A549 (cell line): ENCODE data around the gene NACA. TPM values are rescaled to one million over a fixed set of nuclear protein-coding genes. Genes with fewer than 3 reads are reported as not detected.
A peak's percentile ranks its signal among the peaks of the same experiment; 100 is the strongest.

Source experiments
- ATAC-seq, 2 experiments: fragments of 200-7000 bp in 1 of 2; fragments of >200 bp in 1 of 2; cut with Nextera tagmentation in 1 of 2; cut with Tn5 transposase in 1 of 2; 3 replicates each; pipeline versions ENCODE4 v1.8.0 to v1.9.1; 2018 to 2020; ENCODE audit warnings: mild to moderate bottlenecking in 1 of 2, moderate library complexity in 1 of 2
- CTCF ChIA-PET: fragments of 300-600 bp; sonication (Branson Sonifier 250); formaldehyde crosslinking; extraction: SDS; loops from one replicate; lab custom pipeline; 2021; ENCODE audit warnings: antibody characterized with exemption, inconsistent platforms; lab: Yijun Ruan, JAX
- POLR2A ChIA-PET: fragments of 350-600 bp; formaldehyde crosslinking; extraction: SDS; loops from one replicate; lab custom pipeline; 2021; ENCODE audit warnings: antibody characterized with exemption, inconsistent platforms; lab: Yijun Ruan, JAX
- DNase-seq, 2 experiments: peaks; one replicate each; pipeline versions ENCODE4 v3.0.0 to v3.0.0-alpha.2; 2011 to 2016; ENCODE audit warnings: low read depth in 1 of 2, low spot score in 1 of 2
- FAIRE-seq: peaks from 2 replicates; lab custom pipeline; 2011; peaks lifted over from hg19 to GRCh38; lab: Jason Lieb, UNC
- H3K27ac ChIP-seq, 2 experiments: fragments of >200 bp; sonication (Bioruptor Twin); formaldehyde crosslinking; 3 replicates each; pipeline ENCODE4 v1.5.1; 2016 to 2017
- H3K4me1 ChIP-seq: fragments of >200 bp; sonication (Bioruptor Twin); formaldehyde crosslinking; 3 replicates; pipeline ENCODE4 v1.6.1; 2016
- H3K4me2 ChIP-seq: fragments of >200 bp; sonication (Bioruptor Twin); formaldehyde crosslinking; 3 replicates; pipeline ENCODE4 v1.6.1; 2016
- H3K4me3 ChIP-seq: fragments of >200 bp; sonication (Bioruptor Twin); formaldehyde crosslinking; 3 replicates; pipeline ENCODE4 v1.5.1; 2016
- H3K9me3 ChIP-seq: fragments of >200 bp; sonication (Bioruptor Twin); formaldehyde crosslinking; 3 replicates; pipeline ENCODE4 v1.6.1; 2016
- BHLHE40 ChIP-seq: IDR thresholded peaks from 2 replicates; pipeline ENCODE4 v1.6.1; 2012; ENCODE audit warnings: low read depth, low read length, inconsistent platforms
- CBX8 ChIP-seq: fragments of 200-600 bp; sonication (generic); IDR thresholded peaks from 2 replicates; pipeline ENCODE4 v1.6.1; 2016
- CEBPB ChIP-seq, 2 experiments: fragments of >200 bp in 1 of 2; sonication (Bioruptor Twin) in 1 of 2; formaldehyde crosslinking in 1 of 2; IDR thresholded peaks; 2 replicates each; pipeline ENCODE4 v1.6.1; 2012 to 2016
- CHD4 ChIP-seq: fragments of 200-600 bp; sonication (generic); IDR thresholded peaks from 2 replicates; pipeline ENCODE4 v1.6.1; 2016; ENCODE audit warnings: antibody characterized with exemption, mild to moderate bottlenecking, borderline replicate concordance
- ESRRA ChIP-seq: fragments of 150-350 bp; IDR thresholded peaks from 2 replicates; pipeline ENCODE4 v1.6.1; 2014; ENCODE audit warnings: mild to moderate bottlenecking, low read length, borderline replicate concordance
- FOSL2 ChIP-seq, 2 experiments: fragments of 450-650 bp in 1 of 2; fragments of >200 bp in 1 of 2; sonication (Bioruptor Twin) in 1 of 2; formaldehyde crosslinking; IDR thresholded peaks; 2 replicates each; pipeline versions ENCODE4 v1.5.0 to v1.6.1; 2016 to 2020; ENCODE audit warnings: mild to moderate bottlenecking in 1 of 2, moderate library complexity in 1 of 2
- FOXS1 ChIP-seq: fragments of 250-450 bp; sonication (Bioruptor Pico); IDR thresholded peaks from 2 replicates; pipeline ENCODE4 v1.5.0; 2020; ENCODE audit warnings: mild to moderate bottlenecking, moderate library complexity
- JUN ChIP-seq, 2 experiments: fragments of >200 bp; sonication (Bioruptor Twin); formaldehyde crosslinking; IDR thresholded peaks; 2 replicates in 1 of 2; 3 replicates in 1 of 2; pipeline ENCODE4 v1.6.1; 2016 to 2017
- KDM5A ChIP-seq: fragments of 200-600 bp; sonication (generic); IDR thresholded peaks from 2 replicates; pipeline ENCODE4 v1.6.1; 2016; ENCODE audit warnings: antibody characterized with exemption, mild to moderate bottlenecking
- MAFK ChIP-seq: fragments of 450-650 bp; IDR thresholded peaks from 2 replicates; pipeline ENCODE4 v1.6.1; 2014; ENCODE audit not compliant: partially characterized antibody
- MAZ ChIP-seq: fragments of 150-350 bp; IDR thresholded peaks from 2 replicates; pipeline ENCODE4 v1.6.1; 2014; ENCODE audit warnings: antibody characterized with exemption, low read depth, low read length, borderline replicate concordance
- NPAS2 ChIP-seq: fragments of 250-450 bp; sonication (Bioruptor Pico); IDR thresholded peaks from 2 replicates; pipeline ENCODE4 v1.8.0; 2022; ENCODE audit warnings: mild to moderate bottlenecking, moderate library complexity, borderline replicate concordance
- NR3C1 ChIP-seq: fragments of >200 bp; sonication (Bioruptor Twin); formaldehyde crosslinking; IDR thresholded peaks from 3 replicates; pipeline ENCODE4 v1.6.1; 2017
- POLR2A ChIP-seq: IDR thresholded peaks from 2 replicates; pipeline ENCODE4 v1.6.1; 2012; ENCODE audit warnings: mild to moderate bottlenecking, low read length
- RARB ChIP-seq: fragments of 250-450 bp; sonication (Bioruptor Pico); IDR thresholded peaks from 2 replicates; pipeline ENCODE4 v1.8.0; 2021; ENCODE audit warnings: mild to moderate bottlenecking, moderate library complexity
- RNF2 ChIP-seq: fragments of 200-600 bp; sonication (generic); IDR thresholded peaks from 2 replicates; pipeline ENCODE4 v1.6.1; 2016; ENCODE audit warnings: low read depth, mild to moderate bottlenecking, antibody characterized with exemption, moderate library complexity, borderline replicate concordance
- SMC3 ChIP-seq: fragments of >200 bp; sonication (Bioruptor Twin); formaldehyde crosslinking; IDR thresholded peaks from 3 replicates; pipeline ENCODE4 v1.6.1; 2018; ENCODE audit warnings: inconsistent platforms
- TFCP2L1 ChIP-seq: fragments of 250-450 bp; sonication (Bioruptor Pico); IDR thresholded peaks from 2 replicates; pipeline ENCODE4 v1.5.0; 2021; ENCODE audit warnings: mild to moderate bottlenecking
- TP53 ChIP-seq: fragments of 250-450 bp; sonication (Bioruptor Pico); IDR thresholded peaks from 2 replicates; pipeline ENCODE4 v1.5.0; 2021; ENCODE audit warnings: mild to moderate bottlenecking, moderate library complexity
- ZFP36 ChIP-seq: fragments of 450-650 bp; IDR thresholded peaks from 2 replicates; pipeline ENCODE4 v1.6.1; 2014; ENCODE audit warnings: borderline replicate concordance; ENCODE audit not compliant: partially characterized antibody
- WGBS: methylation state at CpG from one replicate; pipeline ENCODE4 v1.1.6; 2017; ENCODE audit errors: missing lambda C conversion rate; 5-methylcytosine and 5-hydroxymethylcytosine counted together
- polyA plus RNA-seq, 4 experiments: library from polyadenylated mRNA; depleted of rRNA in 3 of 4; stranded (reverse); fragments of >200 nt; fragmentation: RNase III in 1 of 4; extraction: RNeasy Plus Mini Kit Qiagen cat#74134 plus additional on column Dnase treatment in 1 of 4; gene quantifications; 2 replicates in 3 of 4; 3 replicates in 1 of 4; pipeline ENCODE4 v1.2.3, GENCODE V29; 2011 to 2017
- TF ChIP-seq, protein P1 (sequence below): fragments of 150-350 bp; IDR thresholded peaks from 2 replicates; pipeline ENCODE4 v1.6.1; 2014; ENCODE audit warnings: low read depth, mild to moderate bottlenecking, low read length
- TF ChIP-seq, protein P2 (sequence below): IDR thresholded peaks from 2 replicates; pipeline ENCODE4 v1.6.1; 2012
- TF ChIP-seq, protein P3 (sequence below): fragments of 250-450 bp; sonication (Bioruptor Pico); IDR thresholded peaks from 2 replicates; pipeline ENCODE4 v1.5.0; 2021; ENCODE audit warnings: mild to moderate bottlenecking, moderate library complexity, borderline replicate concordance

Gene NACA
- polyA plus RNA-seq, 2 of the 4 experiments (the other 2 are of a cell fraction), result 1,560 to 2,331 TPM

DNA sequence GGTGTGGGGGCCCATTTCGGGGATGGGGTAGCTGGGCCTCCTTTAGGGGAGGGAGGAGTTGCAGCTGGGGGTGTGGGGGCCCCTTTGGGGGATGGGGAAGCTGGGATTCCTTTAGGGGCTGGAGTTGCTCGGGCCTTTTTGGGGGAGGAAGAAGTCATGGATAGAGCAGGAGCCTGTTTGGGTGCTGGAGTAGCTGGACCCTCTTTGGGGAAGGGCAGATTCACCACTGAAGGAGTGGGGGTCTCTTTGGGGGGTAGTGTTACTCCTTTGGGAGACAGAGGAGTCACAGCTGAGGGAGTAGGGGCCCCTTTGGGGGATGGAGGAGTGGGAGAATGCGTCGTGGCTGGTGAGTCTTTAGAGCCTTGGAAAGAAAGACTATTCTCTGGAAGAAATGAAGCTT lies 6.5 kb downstream of the NACA start:
- TF ChIP-seq, protein P1, sequence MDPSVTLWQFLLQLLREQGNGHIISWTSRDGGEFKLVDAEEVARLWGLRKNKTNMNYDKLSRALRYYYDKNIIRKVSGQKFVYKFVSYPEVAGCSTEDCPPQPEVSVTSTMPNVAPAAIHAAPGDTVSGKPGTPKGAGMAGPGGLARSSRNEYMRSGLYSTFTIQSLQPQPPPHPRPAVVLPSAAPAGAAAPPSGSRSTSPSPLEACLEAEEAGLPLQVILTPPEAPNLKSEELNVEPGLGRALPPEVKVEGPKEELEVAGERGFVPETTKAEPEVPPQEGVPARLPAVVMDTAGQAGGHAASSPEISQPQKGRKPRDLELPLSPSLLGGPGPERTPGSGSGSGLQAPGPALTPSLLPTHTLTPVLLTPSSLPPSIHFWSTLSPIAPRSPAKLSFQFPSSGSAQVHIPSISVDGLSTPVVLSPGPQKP, result no peak
- no peak for TF ChIP-seq NPAS2 (CRISPR knock-in tag)
- TF ChIP-seq, protein P2, sequence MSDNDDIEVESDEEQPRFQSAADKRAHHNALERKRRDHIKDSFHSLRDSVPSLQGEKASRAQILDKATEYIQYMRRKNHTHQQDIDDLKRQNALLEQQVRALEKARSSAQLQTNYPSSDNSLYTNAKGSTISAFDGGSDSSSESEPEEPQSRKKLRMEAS, result no peak
- TF ChIP-seq TP53 (CRISPR knock-in tag), result no peak
- TF ChIP-seq MAZ, result no peak
- no peak for TF ChIP-seq TFCP2L1
- TF ChIP-seq CEBPB (IDR thresholded peaks at IDR 0.05), result no peak
- no peak for TF ChIP-seq FOXS1
- TF ChIP-seq FOSL2 (IDR thresholded peaks at IDR 0.05), result no peak
- TF ChIP-seq FOSL2 (CRISPR knock-in tag; IDR thresholded peaks at IDR 0.05), result no peak
- no peak for TF ChIP-seq NR3C1
- TF ChIP-seq POLR2A, result no peak
- TF ChIP-seq CBX8, result no peak
- TF ChIP-seq MAFK, result no peak
- no peak for TF ChIP-seq ESRRA
- no peak for TF ChIP-seq ZFP36
- TF ChIP-seq SMC3, result no peak
- TF ChIP-seq RNF2, result no peak
- Histone ChIP-seq H3K4me3 (no peak overlapping the region), H3K4me2 (peak overlapping the region; percentile 11; the same call in 1 of the 3 replicates), H3K4me1 (peaks cover 62% of the 10 kb centered on the region), H3K9me3 (no peaks in the 10 kb centered on the region), H3K27ac (peak overlapping the region in 1 of 2 experiments; percentile 8; a peak in 1 of 6 replicates)
- ATAC-seq, result no peak
- ChIA-PET POLR2A (interaction anchor here (0.6 to 4.0 kb wide), 3 partner anchors 9 to 402 kb away, joined by 3 to 27 read pairs (median 5); partner anchors contain the start of gene PTGES3), CTCF (interaction anchor here (0.6 to 1.5 kb wide), 3 partner anchors 10 to 684 kb away, joined by 3 to 4 read pairs (median 4); no protein-coding TSS in a partner anchor)
- no peak for DNase-seq
- FAIRE-seq, result no peak
- 84% methylated on average over 3 of the region's 4 CpGs for WGBS

DNA sequence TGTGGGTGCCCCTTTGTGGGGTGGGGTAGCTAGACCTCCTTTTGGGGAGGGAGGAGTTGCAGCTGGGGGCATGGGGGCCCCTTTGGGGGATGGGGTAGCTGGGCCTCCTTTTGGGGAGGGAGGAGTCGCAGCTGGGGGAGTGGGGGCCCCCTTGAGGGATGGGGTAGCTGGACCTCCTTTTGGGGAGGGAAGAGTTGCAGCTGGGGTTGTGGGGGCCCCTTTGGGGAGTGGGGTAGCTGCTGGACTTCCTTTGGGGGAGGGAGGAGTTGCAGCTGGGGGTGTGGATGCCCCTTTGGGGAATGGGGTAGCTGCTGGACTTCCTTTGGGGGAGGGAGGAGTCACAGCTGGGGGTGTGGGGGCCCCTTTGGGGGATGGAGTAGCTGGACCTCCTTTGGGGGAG lies 7.0 kb downstream of the NACA start:
- no peak for DNase-seq
- H3K27ac ChIP-seq, result no peak overlapping the region
- FAIRE-seq, result no peak
- H3K9me3 ChIP-seq, result no peaks in the 10 kb centered on the region
- H3K4me1 ChIP-seq, result peaks cover 58% of the 10 kb centered on the region
- TF ChIP-seq KDM5A (no peak), JUN (IDR thresholded peaks at IDR 0.05) (no peak)
- TF ChIP-seq, all 56 proteins: peak for 0
- no peak for ATAC-seq
- Histone ChIP-seq H3K4me2 (no peak overlapping the region), H3K4me3 (no peak overlapping the region)
- CTCF ChIA-PET, result interaction anchor here (1.2 to 1.5 kb wide), 2 partner anchors 9 to 79 kb away, joined by 4 read pairs; no protein-coding TSS in a partner anchor
- POLR2A ChIA-PET, result interaction anchor here (0.6 to 4.0 kb wide), 4 partner anchors 8 to 402 kb away, joined by 3 to 27 read pairs (median 4); partner anchors contain the start of gene PTGES3
- WGBS, result no CpG with 5 or more reads among the region's 1 CpG

DNA sequence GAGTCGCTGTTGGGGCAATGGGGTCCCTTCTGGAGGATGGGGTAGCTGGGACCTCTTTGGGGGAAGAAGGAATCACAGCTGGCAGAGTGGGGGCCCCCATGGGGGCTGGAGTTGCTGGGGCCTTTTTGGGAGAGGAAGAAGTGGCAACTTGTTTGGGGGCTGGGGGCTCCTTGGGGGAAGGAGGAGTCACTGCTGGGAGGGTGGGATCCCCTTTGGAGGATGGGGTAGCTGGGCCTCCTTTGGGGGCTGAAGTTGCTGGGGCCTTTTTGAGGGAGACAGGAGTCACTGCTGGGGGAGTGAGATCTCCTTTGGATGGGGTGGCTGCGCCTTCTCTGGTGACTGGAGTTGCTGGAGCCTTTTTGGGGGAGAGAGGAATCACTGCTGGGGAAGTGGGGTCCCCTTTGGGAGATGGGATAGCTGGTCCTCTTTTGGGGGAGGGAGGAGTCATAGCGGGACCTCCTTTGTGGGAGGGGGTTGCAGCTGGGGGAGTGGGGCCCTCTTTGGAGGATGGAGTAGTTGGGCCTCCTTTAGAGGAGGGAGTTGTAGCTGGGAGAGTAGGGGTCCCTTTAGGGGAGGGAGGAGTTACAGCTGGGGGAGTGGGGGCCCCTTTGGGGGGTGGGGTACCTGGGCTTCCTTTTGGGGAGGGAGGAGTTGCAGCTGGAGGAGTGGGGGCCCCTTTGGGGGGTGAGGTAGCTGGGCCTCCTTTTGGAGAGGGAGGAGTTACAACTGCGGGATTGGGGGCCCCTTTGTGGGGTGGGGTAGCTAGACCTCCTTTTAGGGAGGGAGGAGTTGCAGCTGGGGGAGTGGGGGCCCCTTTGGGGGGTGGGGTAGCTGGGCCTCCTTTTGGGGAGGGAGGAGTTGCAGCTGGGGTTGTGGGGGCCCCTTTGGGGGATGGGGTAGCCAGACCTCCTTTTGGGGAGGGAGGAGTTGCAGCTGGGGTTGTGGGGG lies 7.9 kb downstream of the NACA start:
- no peak for DNase-seq
- no peak overlapping the region for H3K4me3 ChIP-seq
- H3K4me1 ChIP-seq, result peaks cover 49% of the 10 kb centered on the region
- POLR2A ChIA-PET, result interaction anchor here (0.6 to 4.0 kb wide), 3 partner anchors 8 to 29 kb away, joined by 3 to 27 read pairs (median 10); partner anchors contain the start of genes NACA and PTGES3
- CTCF ChIA-PET, result interaction anchor here (1.2 to 1.5 kb wide), 2 partner anchors 79 to 138 kb away, joined by 3 to 4 read pairs; no protein-coding TSS in a partner anchor
- ATAC-seq, result no peak
- H3K4me2 ChIP-seq, result no peak overlapping the region
- FAIRE-seq, result no peak
- TF ChIP-seq BHLHE40 (no peak), FOXS1 (no peak), RARB (no peak), CHD4 (no peak), NR3C1 (no peak)
- TF ChIP-seq, protein P3, sequence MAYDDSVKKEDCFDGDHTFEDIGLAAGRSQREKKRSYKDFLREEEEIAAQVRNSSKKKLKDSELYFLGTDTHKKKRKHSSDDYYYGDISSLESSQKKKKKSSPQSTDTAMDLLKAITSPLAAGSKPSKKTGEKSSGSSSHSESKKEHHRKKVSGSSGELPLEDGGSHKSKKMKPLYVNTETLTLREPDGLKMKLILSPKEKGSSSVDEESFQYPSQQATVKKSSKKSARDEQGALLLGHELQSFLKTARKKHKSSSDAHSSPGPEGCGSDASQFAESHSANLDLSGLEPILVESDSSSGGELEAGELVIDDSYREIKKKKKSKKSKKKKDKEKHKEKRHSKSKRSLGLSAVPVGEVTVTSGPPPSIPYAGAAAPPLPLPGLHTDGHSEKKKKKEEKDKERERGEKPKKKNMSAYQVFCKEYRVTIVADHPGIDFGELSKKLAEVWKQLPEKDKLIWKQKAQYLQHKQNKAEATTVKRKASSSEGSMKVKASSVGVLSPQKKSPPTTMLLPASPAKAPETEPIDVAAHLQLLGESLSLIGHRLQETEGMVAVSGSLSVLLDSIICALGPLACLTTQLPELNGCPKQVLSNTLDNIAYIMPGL (CRISPR knock-in tag), result no peak
- 96% methylated on average over 3 of the region's 4 CpGs for WGBS
- no peaks in the 10 kb centered on the region for H3K9me3 ChIP-seq
- H3K27ac ChIP-seq, result peak overlapping the region in 1 of 2 experiments; percentile 15; a peak in 2 of 6 replicates
